ENCODE data around the gene DNAJC8.

Gene DNAJC8

DNA sequence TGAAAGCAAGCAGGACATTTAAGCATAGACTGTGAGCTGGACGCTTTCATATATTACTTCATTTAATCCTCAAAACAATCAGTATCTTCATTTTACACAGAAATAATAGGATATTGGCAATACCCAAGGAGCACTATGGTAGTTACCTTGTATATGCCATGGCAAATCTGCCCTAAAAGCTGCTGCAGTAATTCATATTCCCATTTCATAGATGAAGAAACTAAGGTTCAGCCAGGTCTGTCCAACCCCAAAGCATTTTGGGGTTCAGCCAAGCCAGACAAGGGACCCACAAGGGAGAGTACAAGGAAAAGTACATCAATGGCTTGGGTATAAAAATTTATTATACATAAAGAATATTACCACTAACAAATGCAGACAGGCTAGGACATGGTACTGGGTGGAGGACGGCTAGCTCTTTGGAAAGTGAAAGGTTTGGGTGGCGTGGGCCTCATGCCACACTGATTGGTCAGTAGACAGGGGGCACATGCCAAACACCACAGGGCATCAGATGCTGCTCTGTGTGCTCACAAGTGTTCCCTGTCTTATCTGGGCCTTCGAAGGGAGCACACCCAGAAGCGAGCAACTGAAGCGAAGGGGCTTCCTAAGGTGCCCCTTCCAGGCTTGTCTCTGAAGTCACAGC lies 32.5 kb downstream of the DNAJC8 start:
- no peak for DNase-seq (ENCODE audit: low read depth in 2 of 2)

- DNase-seq (ENCODE audit: low read depth in 2 of 2), result peak; percentile 14 to 17
These were observed 33.2 kb downstream of the DNAJC8 start for GRCh38 chr1:28199328-28200233.

- no peak for DNase-seq (ENCODE audit: low read depth in 2 of 2)
These were observed 35.0 kb downstream of the DNAJC8 start for GRCh38 chr1:28197682-28198415.

- DNase-seq (ENCODE audit: low read depth in 2 of 2), result no peak
These were observed 36.5 kb downstream of the DNAJC8 start for GRCh38 chr1:28196330-28196729.

GRCh38 chr1:28195780-28196179 lies 37.0 kb downstream of the DNAJC8 start:
- no peak for DNase-seq (ENCODE audit: low read depth in 2 of 2)

GRCh38 chr1:28194326-28195035 lies 38.3 kb downstream of the DNAJC8 start:
- no peak for DNase-seq (ENCODE audit: low read depth in 2 of 2)

DNA sequence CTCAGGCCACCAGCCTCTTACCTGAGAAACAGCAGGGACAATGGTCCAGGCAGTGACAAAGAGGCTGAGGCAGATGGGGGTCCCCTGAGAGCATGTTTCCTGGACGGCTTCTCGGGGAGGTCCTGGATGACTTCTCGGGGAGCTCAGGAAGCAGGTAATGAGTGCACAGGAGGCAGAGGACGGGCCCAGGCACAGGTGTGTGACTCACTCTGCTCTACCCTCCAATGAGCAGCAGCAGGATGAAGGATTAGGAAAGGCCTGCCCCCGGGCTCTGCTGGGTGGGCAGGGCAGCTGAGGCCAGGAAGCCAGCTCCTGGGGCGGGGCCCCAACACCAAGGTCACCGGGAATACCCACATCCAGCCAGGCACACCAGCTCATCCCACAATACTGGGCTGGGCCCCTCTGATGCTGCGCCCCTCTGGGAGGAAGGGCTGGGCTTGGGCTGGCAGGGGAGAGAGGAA lies 39.1 kb downstream of the DNAJC8 start:
- no peak for DNase-seq (ENCODE audit: low read depth in 2 of 2)

DNA sequence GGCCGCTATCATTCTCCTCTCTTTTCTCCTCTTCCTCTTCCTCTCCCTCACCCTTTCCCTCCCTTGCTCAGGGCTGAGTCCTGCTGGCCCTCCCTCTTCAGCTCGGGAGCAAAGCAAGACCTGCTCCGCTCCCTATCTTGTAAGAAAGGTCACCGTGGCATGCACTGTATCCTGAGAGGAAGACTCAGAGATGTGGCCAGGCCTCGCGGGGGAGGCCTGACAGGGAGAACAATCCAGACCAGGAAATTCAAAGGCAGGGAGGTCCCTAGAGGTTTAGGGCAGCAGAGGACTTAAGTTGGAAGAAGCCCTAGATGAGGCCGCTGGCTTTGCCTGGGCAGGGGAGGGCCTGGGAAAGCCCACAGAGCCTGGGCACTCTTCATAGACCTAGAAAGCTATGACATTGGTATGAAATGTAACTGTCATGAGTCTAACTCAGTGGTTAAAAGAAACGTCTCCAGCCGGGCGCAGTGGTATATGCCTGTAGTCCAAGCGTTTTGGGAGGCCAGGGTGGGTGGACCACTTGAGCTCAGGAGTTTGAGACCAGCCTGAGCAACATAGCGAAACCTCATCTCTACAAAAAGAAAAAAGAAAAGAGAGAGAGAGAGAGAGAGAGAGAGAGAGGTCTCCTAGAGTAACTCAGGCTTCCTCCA lies 41.7 kb downstream of the DNAJC8 start:
- no peak for DNase-seq (ENCODE audit: low read depth in 2 of 2)

DNA sequence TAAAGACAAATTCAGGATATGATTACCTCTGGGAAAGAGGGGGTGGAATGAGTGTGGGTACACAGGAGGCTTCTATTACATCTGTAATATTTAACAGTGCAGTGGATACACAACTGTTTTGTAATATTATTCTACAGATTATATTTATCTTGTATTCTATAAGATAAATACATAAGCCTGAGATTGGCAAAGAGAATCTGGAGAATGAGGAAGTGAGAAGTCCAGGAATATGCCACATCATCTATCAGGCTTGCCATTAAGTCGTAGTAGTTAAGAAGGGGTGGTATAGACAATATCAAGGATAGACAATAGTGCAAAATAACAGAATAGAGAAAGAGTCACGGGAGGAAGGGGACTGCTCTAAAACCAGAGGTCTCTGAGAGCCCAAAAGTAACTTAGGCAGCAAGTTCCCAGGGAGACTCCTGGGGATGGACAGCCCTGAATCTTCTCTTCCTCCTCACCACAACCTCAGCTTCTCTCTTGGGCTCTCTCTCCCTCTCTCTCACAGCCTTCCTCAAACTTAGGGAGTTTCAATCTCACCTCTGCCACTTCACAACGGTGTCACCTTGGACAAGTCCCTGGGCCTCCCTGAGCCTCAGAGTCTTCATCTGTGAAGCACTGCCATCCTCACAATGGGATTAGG lies 42.4 kb downstream of the DNAJC8 start:
- no peak for DNase-seq (ENCODE audit: low read depth in 2 of 2)

- DNase-seq (ENCODE audit: low read depth in 2 of 2), result no peak
These were observed 47.8 kb downstream of the DNAJC8 start for GRCh38 chr1:28185071-28185470.

GRCh38 chr1:28180306-28181305 lies 52.2 kb downstream of the DNAJC8 start:
- no peak for DNase-seq (ENCODE audit: low read depth in 2 of 2)

GRCh38 chr1:28178690-28179485 lies 53.9 kb downstream of the DNAJC8 start:
- DNase-seq (ENCODE audit: low read depth in 2 of 2), result no peak

DNA sequence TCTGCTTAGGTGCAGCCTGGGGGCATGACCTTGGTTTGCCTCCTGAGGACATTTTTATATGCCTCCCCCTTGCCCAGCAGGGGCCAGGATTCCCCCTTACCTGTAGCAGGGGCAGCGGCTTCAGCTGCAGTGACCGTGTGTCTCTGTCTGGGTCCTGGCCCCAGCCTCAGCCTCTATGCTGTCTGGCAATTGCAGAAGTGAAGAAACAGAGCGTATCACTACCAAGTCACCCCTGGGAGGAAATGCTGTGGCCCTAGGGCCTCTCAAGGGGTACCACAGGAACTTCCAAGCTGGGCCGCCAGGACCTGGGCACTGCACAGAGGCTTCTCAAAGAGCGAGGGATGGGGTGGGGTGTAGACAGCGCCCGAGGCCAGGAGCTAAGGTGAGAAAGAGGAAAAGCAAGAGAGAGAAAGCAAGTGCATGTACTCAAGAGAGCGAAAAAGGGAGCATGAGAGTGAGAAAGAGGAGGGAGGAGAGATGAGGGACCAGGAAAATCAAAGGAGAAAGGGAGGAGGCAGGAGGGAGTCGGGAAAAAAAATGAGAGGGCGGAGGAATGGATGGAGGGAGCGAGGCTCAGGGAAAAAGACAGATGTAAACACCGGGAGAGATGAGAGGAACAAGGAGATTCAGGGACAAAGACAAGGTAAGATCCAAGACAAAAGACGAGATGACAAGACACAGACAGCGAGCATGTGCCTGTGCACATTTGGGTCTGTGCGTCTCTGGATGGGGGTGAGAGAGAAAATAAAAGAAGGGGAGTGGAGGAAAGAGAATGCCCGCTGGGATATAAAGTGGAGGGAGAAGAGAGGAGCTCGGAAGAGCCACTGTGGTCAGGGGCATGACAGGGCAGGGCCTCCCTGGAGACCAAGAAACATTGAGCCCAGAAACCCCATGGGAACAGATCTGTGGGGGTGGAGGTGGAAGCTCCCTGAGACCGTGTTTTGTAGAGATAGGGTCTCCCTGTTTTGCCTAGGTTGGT lies 56.0 kb downstream of the DNAJC8 start, which contains the start of gene PTAFR:
Gene PTAFR, minus strand, starts transcription at position 199 of the 979 bp plus-strand sequence. CDS start 25,669 bp downstream, outside the sequence.
- no peak for DNase-seq (ENCODE audit: low read depth in 2 of 2)

DNA sequence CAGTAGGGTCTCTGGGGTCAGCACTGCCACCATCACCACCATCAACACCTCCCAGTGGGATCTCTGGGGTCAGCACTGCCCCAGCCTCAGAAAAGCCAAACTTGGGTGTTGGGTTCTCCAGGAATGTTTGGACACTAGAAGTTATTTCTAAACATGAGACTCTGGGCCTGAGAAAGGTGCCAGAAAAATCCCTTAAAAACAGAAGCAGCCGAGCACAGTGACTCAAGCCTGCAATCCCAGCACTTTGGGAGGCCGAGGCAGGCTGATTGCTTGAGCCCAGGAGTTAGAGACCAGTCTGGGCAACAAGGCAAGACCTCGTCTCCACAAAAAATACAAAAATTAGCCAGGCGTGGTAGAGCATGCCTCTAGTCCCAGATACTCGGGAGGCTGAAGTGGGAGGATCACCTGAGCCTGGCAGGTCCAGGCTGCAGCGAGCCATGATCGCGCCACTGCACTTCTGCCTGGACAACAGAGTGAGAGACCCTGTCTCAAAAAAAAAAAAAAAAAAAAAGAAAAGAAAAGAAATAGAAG lies 56.8 kb downstream of the DNAJC8 start:
- DNase-seq (ENCODE audit: low read depth in 2 of 2), result no peak

DNA sequence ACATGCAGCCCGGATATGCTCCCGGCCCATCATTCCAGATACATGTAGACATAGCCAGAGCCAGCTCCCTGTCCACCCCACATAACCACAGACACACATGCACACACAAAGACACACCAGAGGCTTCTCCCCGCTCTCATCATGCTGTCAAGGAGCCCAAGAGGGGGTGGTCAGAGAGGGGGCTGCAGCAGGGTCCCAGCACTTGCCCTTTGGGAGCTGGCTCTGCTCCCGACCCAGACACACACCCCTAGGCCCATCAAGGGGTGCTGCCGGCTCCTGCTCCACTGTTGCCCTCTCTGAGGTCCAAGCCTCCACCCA lies 58.9 kb downstream of the DNAJC8 start:
- DNase-seq (ENCODE audit: low read depth in 2 of 2), result no peak

DNA sequence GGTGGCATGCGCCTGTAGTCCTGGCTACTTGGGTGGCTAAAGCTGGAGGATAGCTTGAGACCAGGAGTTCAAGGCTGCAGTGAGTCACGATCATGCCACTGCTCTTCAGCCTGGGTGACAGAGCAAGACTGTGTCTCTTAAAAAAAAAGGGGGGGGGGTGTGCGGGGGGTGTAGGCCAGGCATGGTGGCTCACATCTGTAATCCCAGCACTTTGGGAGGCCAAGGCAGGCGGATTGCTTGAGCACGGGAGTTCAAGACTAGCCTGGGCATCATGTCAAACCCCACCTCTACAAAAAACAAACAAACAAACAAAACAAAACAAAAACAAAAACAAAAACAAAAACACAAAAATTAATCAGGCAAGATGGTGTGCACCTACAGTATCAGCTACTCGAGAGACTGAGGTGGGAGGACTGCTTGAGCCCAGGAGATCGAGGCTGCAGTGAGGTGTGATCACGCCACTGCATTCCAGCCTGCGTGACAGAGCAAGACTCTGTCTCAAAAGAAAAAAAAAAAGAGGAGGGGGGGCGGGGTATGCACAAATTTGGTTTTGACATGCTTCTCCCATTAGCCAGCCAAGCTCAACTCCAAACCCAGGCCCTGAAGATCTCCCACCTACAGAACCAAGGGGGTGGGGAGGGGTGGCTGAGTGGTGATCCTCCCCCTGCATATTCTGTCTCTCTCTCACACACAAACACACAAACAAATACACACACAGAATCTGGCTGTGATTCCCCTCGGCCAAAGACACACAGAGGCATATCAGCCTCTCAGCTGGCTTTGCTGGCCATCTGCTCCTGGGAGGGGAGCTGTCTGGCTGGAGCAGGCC lies 59.5 kb downstream of the DNAJC8 start:
- no peak for DNase-seq (ENCODE audit: low read depth in 2 of 2)

All from stimulated activated CD8-positive, alpha-beta memory T cell treated with anti-CD3 and anti-CD28 coated beads, Interleukin-7, amount 100 ng/mL, for 1 hour (primary cell).